HepG2 (cell line): Measurements from ENCODE around the gene PDE4D. TPM values are rescaled to one million over a fixed set of nuclear protein-coding genes. Genes with fewer than 3 reads are reported as not detected.

Source experiments
- ATAC-seq: fragments of 200-7000 bp; cut with Tn5 transposase; 3 replicates; pipeline ENCODE4 v1.9.1; 2020; ENCODE audit warnings: mild to moderate bottlenecking, moderate library complexity
- BruUV-seq: library from RNA; stranded (reverse); fragments of 400-500 nt; replicated peaks from 2 replicates; lab custom pipeline; 2021; lab: Mats Ljungman, UMichigan
- CTCF ChIA-PET: fragments of 300-600 bp; formaldehyde crosslinking; extraction: SDS; loops from one replicate; lab custom pipeline; 2021; ENCODE audit warnings: low total read pairs, inconsistent platforms, low intra/inter-chr PET ratio; lab: Yijun Ruan, JAX
- POLR2A ChIA-PET: fragments of 350-600 bp; sonication (Branson Sonifier 250); formaldehyde crosslinking; loops from one replicate; lab custom pipeline; 2020; ENCODE audit warnings: antibody characterized with exemption, inconsistent platforms; lab: Yijun Ruan, JAX
- DNase-seq: peaks from one replicate; pipeline ENCODE4 v3.0.0-alpha.2; 2015; ENCODE audit warnings: low spot score
- FAIRE-seq: peaks from 3 replicates; lab custom pipeline; 2011; peaks lifted over from hg19 to GRCh38; lab: Jason Lieb, UNC
- H2AFZ ChIP-seq: one replicate; pipeline ENCODE4 v1.6.1; 2011; ENCODE audit warnings: low read length, inconsistent platforms
- H3K27ac ChIP-seq: fragments of 300-600 bp; 3 replicates; pipeline ENCODE4 v1.8.0; 2011; ENCODE audit warnings: mixed run types, mild to moderate bottlenecking, mixed read lengths, low read length, inconsistent platforms; ENCODE audit not compliant: insufficient read depth; ENCODE audit errors: extremely low read length
- H3K27me3 ChIP-seq, 2 experiments: fragments of 200-600 bp in 1 of 2; 2 replicates in 1 of 2; 3 replicates in 1 of 2; pipeline versions ENCODE4 v1.6.0 to v1.8.0; 2011; ENCODE audit warnings: low read length in 2 of 2, mild to moderate bottlenecking in 2 of 2, moderate library complexity in 2 of 2, inconsistent platforms in 1 of 2; ENCODE audit not compliant: insufficient read depth in 2 of 2, control insufficient read depth in 1 of 2
- H3K36me3 ChIP-seq, 2 experiments: fragments of 200-600 bp in 1 of 2; replicated peaks in 1 of 2; 2 replicates in 1 of 2; 3 replicates in 1 of 2; pipeline versions ENCODE4 v1.5.1 to v1.8.0; 2011; ENCODE audit warnings: low read length in 2 of 2, inconsistent platforms in 1 of 2; ENCODE audit not compliant: insufficient read depth in 2 of 2, control insufficient read depth in 1 of 2
- H3K4me1 ChIP-seq: 2 replicates; pipeline ENCODE4 v1.5.1; 2012; ENCODE audit warnings: low read length, inconsistent platforms; ENCODE audit not compliant: insufficient read depth
- H3K4me2 ChIP-seq: 2 replicates; pipeline ENCODE4 v1.6.0; 2011; ENCODE audit warnings: low read depth, low read length, inconsistent platforms
- H3K4me3 ChIP-seq, 3 experiments: fragments of 200-600 bp in 1 of 3; sonication (generic), shearing (Covaris generic) in 1 of 3; replicated peaks in 1 of 3; 2 replicates each; pipeline ENCODE4 v1.5.1; 2011 to 2016; ENCODE audit warnings: low read length in 3 of 3, inconsistent platforms in 2 of 3, low read depth in 2 of 3, mild to moderate bottlenecking in 2 of 3, control low read depth in 1 of 3, mixed read lengths in 1 of 3; ENCODE audit not compliant: insufficient read depth in 1 of 3
- H3K79me2 ChIP-seq: one replicate; pipeline ENCODE4 v1.6.1; 2011; ENCODE audit warnings: low read length, inconsistent platforms; ENCODE audit not compliant: insufficient read depth
- H3K9ac ChIP-seq: 2 replicates; pipeline ENCODE4 v1.6.0; 2011; ENCODE audit warnings: mild to moderate bottlenecking, low read depth, low read length, inconsistent platforms; ENCODE audit not compliant: insufficient read depth
- H3K9me3 ChIP-seq: 2 replicates; pipeline ENCODE4 v1.5.1; 2012; ENCODE audit warnings: mild to moderate bottlenecking, low read length
- H4K20me1 ChIP-seq: 2 replicates; pipeline ENCODE4 v1.6.0; 2011; ENCODE audit warnings: inconsistent platforms, mild to moderate bottlenecking, low read length, moderate library complexity; ENCODE audit not compliant: insufficient read depth
- NR2F6 ChIP-seq, 2 experiments: IDR thresholded peaks; 2 replicates each; pipeline ENCODE4 v1.6.1; 2016; ENCODE audit warnings: antibody characterized with exemption in 1 of 2, mild to moderate bottlenecking in 1 of 2
- RERE ChIP-seq: IDR thresholded peaks from 2 replicates; pipeline ENCODE4 v1.6.1; 2016; ENCODE audit warnings: low read depth, missing genetic modification reagents, missing compliant biosample characterization
- SP1 ChIP-seq, 2 experiments: fragments of 450-650 bp in 1 of 2; sonication (generic) in 1 of 2; formaldehyde crosslinking in 1 of 2; IDR thresholded peaks; 2 replicates each; pipeline versions ENCODE4 v1.4.0 to v1.6.1; 2016 to 2020; ENCODE audit warnings: missing genetic modification reagents in 1 of 2
- SYNCRIP ChIP-seq: fragments of 200-400 bp; formaldehyde crosslinking; IDR thresholded peaks from 2 replicates; pipeline ENCODE4 v1.6.1; 2018; ENCODE audit warnings: mild to moderate bottlenecking, low read depth, low read length; ENCODE audit not compliant: insufficient read depth
- TCF12 ChIP-seq, 2 experiments: fragments of 450-650 bp in 1 of 2; sonication (generic) in 1 of 2; formaldehyde crosslinking in 1 of 2; IDR thresholded peaks; 2 replicates each; pipeline versions ENCODE4 v1.6.1 to v1.8.0; 2017 to 2022; ENCODE audit warnings: antibody characterized with exemption in 1 of 2, mild to moderate bottlenecking in 1 of 2, missing genetic modification reagents in 1 of 2, moderate library complexity in 1 of 2
- ZBTB3 ChIP-seq: sonication (generic); formaldehyde crosslinking; IDR thresholded peaks from 2 replicates; pipeline ENCODE4 v1.4.0; 2020; ENCODE audit warnings: low read depth, mild to moderate bottlenecking, moderate library complexity, missing genetic modification reagents, borderline replicate concordance
- ZNF138 ChIP-seq: sonication (generic); formaldehyde crosslinking; IDR thresholded peaks from 2 replicates; pipeline ENCODE4 v1.5.0; 2020; ENCODE audit warnings: mild to moderate bottlenecking, low read depth, missing genetic modification reagents
- ZNF251 ChIP-seq: sonication (generic); formaldehyde crosslinking; IDR thresholded peaks from 2 replicates; pipeline ENCODE4 v1.9.0; 2021; ENCODE audit warnings: mild to moderate bottlenecking, missing genetic modification reagents
- ZNF280B ChIP-seq: sonication (generic); formaldehyde crosslinking; IDR thresholded peaks from 2 replicates; pipeline ENCODE4 v1.5.0; 2020; ENCODE audit warnings: missing genetic modification reagents, mild to moderate bottlenecking, borderline replicate concordance
- WGBS: methylation state at CpG from one replicate; pipeline ENCODE4 v1.1.6; 2017; ENCODE audit warnings: low lambda C conversion rate; 5-methylcytosine and 5-hydroxymethylcytosine counted together
- in situ Hi-C: cut with HindIII; loops from 2 replicates; pipeline ENCODE4 v1.10.0; 2017; ENCODE audit warnings: low pct_unique_long_range_greater_than_20kb; ENCODE audit not compliant: extremely low pct_ligation_motif_present
- intact Hi-C: fragments of 100-400 bp; cut with micrococcal nuclease; formaldehyde crosslinking; loops from one replicate; pipeline ENCODE4 v1.10.0; 2022; ENCODE audit not compliant: unreplicated experiment
- polyA plus RNA-seq, 8 experiments: library from polyadenylated mRNA; depleted of rRNA in 3 of 8; stranded (reverse) in 7 of 8; unstranded in 1 of 8; fragments of >200 nt; fragmentation: Illumina TruSeq in 4 of 8; extraction: Trizol in 4 of 8; gene quantifications; 2 replicates each; pipeline versions ENCODE4 v1.2.1 to v1.2.3, GENCODE V29; 2011 to 2016; ENCODE audit warnings: low read depth in 4 of 8, missing spikeins in 1 of 8, mixed read lengths in 1 of 8; ENCODE audit not compliant: insufficient read depth in 1 of 8
- total RNA-seq, 5 experiments: library from RNA; depleted of rRNA; stranded (reverse); fragments of >200 nt; fragmentation: Illumina TruSeq; extraction: Trizol; gene quantifications; 2 replicates each; pipeline ENCODE4 v1.2.3, GENCODE V29; 2016; ENCODE audit warnings: low read depth in 1 of 5

Gene PDE4D
- total and polyA plus RNA-seq, 2 of the 13 experiments (the other 11 are each of a cell fraction or from before 2014, with no cell fraction given) = 7.0 to 12.2 TPM

GRCh38 chr5:59340637-59341036 is 552.9 kb downstream of the PDE4D start (continued):
- TF ChIP-seq RERE = no peak
- no peak for TF ChIP-seq ZBTB3 (CRISPR knock-in tag)
- TF ChIP-seq ZNF251 (CRISPR knock-in tag) = no peak
- TF ChIP-seq SYNCRIP = no peak

DNA sequence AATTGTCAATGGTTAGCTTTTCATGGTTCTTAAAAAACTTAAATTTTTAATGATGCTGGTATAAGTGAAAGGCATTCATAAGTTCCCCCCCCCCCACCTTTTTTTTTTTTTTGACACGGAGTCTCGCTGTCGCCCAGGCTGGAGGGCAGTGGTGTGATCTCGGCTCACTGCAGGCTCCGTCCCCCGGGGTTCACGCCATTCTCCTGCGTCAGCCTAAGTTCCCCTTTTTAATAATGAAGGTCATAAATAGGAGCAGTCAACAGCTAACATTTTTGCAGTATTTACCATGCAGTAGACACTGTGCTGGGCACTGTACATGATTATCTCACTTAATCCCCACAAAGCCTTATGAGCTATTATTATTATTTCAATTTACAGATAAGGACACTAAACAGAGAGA is 556.3 kb downstream of the PDE4D start:
- TF ChIP-seq NR2F6 (IDR thresholded peaks at IDR 0.05) (no peak), NR2F6 (CRISPR knock-in tag; IDR thresholded peaks at IDR 0.05) (no peak), ZNF280B (CRISPR knock-in tag) (no peak), SP1 (IDR thresholded peaks at IDR 0.05) (no peak), SP1 (CRISPR knock-in tag; IDR thresholded peaks at IDR 0.05) (no peak), TCF12 (IDR thresholded peaks at IDR 0.05) (no peak), TCF12 (CRISPR knock-in tag; IDR thresholded peaks at IDR 0.05) (no peak), ZNF138 (CRISPR knock-in tag) (no peak)
- no peaks in the 10 kb centered on the region for H3K9me3 ChIP-seq
- no peaks in the 10 kb centered on the region for H3K27me3 ChIP-seq
- H3K4me1 ChIP-seq = no peaks in the 10 kb centered on the region
- BruUV-seq = no TSS peak
- POLR2A ChIA-PET = no interaction called here
- no peak overlapping the region for H3K4me2 ChIP-seq
- 90% methylated on average over 8 of the region's 8 CpGs for WGBS
- intact Hi-C loops (no loop called here), in situ Hi-C loops (no loop called here)
- CTCF ChIA-PET = no interaction called here
- H4K20me1 ChIP-seq = no peaks in the 10 kb centered on the region
- no peak for ATAC-seq
- H2AFZ ChIP-seq = no peak overlapping the region
- H3K36me3 ChIP-seq = no peaks in the 10 kb centered on the region
- DNase-seq = no peak
- H3K9ac ChIP-seq = no peak overlapping the region
- no peak overlapping the region for H3K27ac ChIP-seq
- no peak overlapping the region for H3K4me3 ChIP-seq
- H3K79me2 ChIP-seq = no peaks in the 10 kb centered on the region
- FAIRE-seq = no peak
